ENCODE measurements around the gene KDM1A. TPM values are rescaled to one million over a fixed set of nuclear protein-coding genes. Genes with fewer than 3 reads are reported as not detected.

KDM1A gene
- total and polyA plus RNA-seq, 10 of the 15 experiments (the other 5 are each of a cell fraction or from before 2014, with no cell fraction given), result 39.2 to 118 (median 98.9) TPM

GRCh38 chr1:23098463-23099170 is 79.3 kb downstream of the KDM1A start (continued):
- TF ChIP-seq E4F1 (IDR thresholded peaks at IDR 0.05; ENCODE audit: borderline replicate concordance, partially characterized antibody) (no peak), BRCA1 (IDR thresholded peaks at IDR 0.05; ENCODE audit: low read depth, low read length) (no peak), ZNF592 (IDR thresholded peaks at IDR 0.05) (no peak), ATF3 (IDR thresholded peaks at IDR 0.05; ENCODE audit: borderline replicate concordance, extremely low read depth, low read depth, low read length) (no peak), CHD2 (IDR thresholded peaks at IDR 0.05; ENCODE audit: borderline replicate concordance, low read depth, low read length) (no peak)

All from GM12878 (cell line).